Endodermal cell (in vitro differentiated cells): ENCODE measurements around the gene SLCO4C1. TPM values are rescaled to one million over a fixed set of nuclear protein-coding genes. Genes with fewer than 3 reads are reported as not detected.

Source experiments
- DNase-seq: peaks from one replicate; pipeline ENCODE4 v3.0.0-alpha.2; 2017
- H3K27ac ChIP-seq: 2 replicates; pipeline ENCODE4 v1.5.1; 2013; ENCODE audit warnings: mild to moderate bottlenecking, low read depth, low read length, moderate library complexity
- H3K27me3 ChIP-seq: 2 replicates; pipeline ENCODE4 v1.6.1; 2013; ENCODE audit warnings: mild to moderate bottlenecking, low read length, moderate library complexity; ENCODE audit not compliant: insufficient read depth, control insufficient read depth, poor library complexity, severe bottlenecking
- H3K36me3 ChIP-seq: 2 replicates; pipeline ENCODE4 v1.7.0; 2013; ENCODE audit warnings: mild to moderate bottlenecking, low read length, moderate library complexity; ENCODE audit not compliant: control insufficient read depth, insufficient read depth
- H3K4me1 ChIP-seq: one replicate; pipeline ENCODE4 v1.7.0; 2013; ENCODE audit warnings: low read length; ENCODE audit not compliant: control insufficient read depth, insufficient read depth
- H3K4me3 ChIP-seq: 2 replicates; pipeline ENCODE4 v1.5.1; 2013; ENCODE audit warnings: mild to moderate bottlenecking, low read length, moderate library complexity
- H3K9ac ChIP-seq: 2 replicates; pipeline ENCODE4 v1.6.1; 2013; ENCODE audit warnings: mild to moderate bottlenecking, low read length, moderate library complexity; ENCODE audit not compliant: poor library complexity, severe bottlenecking; ENCODE audit errors: extremely low read depth
- H3K9me3 ChIP-seq: 2 replicates; pipeline ENCODE4 v1.6.1; 2013; ENCODE audit warnings: mild to moderate bottlenecking, low read length, moderate library complexity; ENCODE audit not compliant: control insufficient read depth
- H3K27ac Mint-ChIP-seq: 2 replicates; pipeline ENCODE4 v1.8.0; 2020; ENCODE audit warnings: mixed read lengths
- H3K27me3 Mint-ChIP-seq: 2 replicates; pipeline ENCODE4 v1.8.0; 2021; ENCODE audit warnings: mild to moderate bottlenecking, mixed read lengths; ENCODE audit not compliant: insufficient read depth
- H3K36me3 Mint-ChIP-seq: 2 replicates; pipeline ENCODE4 v1.8.0; 2020; ENCODE audit warnings: low read depth, mixed read lengths
- H3K4me1 Mint-ChIP-seq: 2 replicates; pipeline ENCODE4 v1.8.0; 2020; ENCODE audit warnings: mixed read lengths
- H3K4me3 Mint-ChIP-seq: 2 replicates; pipeline ENCODE4 v1.8.0; 2020; ENCODE audit warnings: mild to moderate bottlenecking, moderate library complexity, mixed read lengths
- H3K9me3 Mint-ChIP-seq: 2 replicates; pipeline ENCODE4 v1.8.0; 2020; ENCODE audit warnings: mild to moderate bottlenecking, mixed read lengths
- CTCF ChIP-seq: fragments of 200-600 bp; sonication (generic); conservative IDR thresholded peaks from 2 replicates; pipeline ENCODE4 v1.5.0; 2021; ENCODE audit warnings: antibody characterized with exemption, mild to moderate bottlenecking
- WGBS, 2 experiments: methylation state at CpG; one replicate each; pipeline versions ENCODE4 v1.1.5 to v1.1.7; 2013; ENCODE audit warnings: missing lambda C conversion rate in 2 of 2, mixed read lengths in 1 of 2; ENCODE audit not compliant: insufficient coverage in 1 of 2, insufficient read length in 1 of 2; 5-methylcytosine and 5-hydroxymethylcytosine counted together
- total RNA-seq, 2 donors: library from RNA; stranded (reverse); fragmentation: NEBNext Ultra II Directional in 1 of 2; extraction: Animal tissue kit (Norgen Biotek cat#: 25700) in 1 of 2; gene quantifications; 2 replicates in 1 of 2; 3 replicates in 1 of 2; pipeline ENCODE4 v1.2.1, GENCODE V29; 2021

SLCO4C1 gene
- total RNA-seq, 2 donors from 2014 or later, result 1.9 to 3.6 TPM

- no peak for TF ChIP-seq CTCF
- Histone ChIP-seq H3K27me3 (no peaks in the 10 kb centered on the region), H3K27ac (no peak overlapping the region), H3K4me1 (no peaks in the 10 kb centered on the region), H3K9me3 (no peaks in the 10 kb centered on the region), H3K9ac (no peak overlapping the region), H3K4me3 (no peak overlapping the region), H3K36me3 (no peaks in the 10 kb centered on the region)
- Mint-ChIP-seq H3K27ac (no peak overlapping the region), H3K4me3 (no peak overlapping the region), H3K27me3 (no peaks in the 10 kb centered on the region), H3K4me1 (no peaks in the 10 kb centered on the region), H3K36me3 (no peaks in the 10 kb centered on the region), H3K9me3 (no peaks in the 10 kb centered on the region)
- WGBS, 2 experiments, result 90 to 94% methylated on average over 6 to 7 of the region's 7 CpGs
- no peak for DNase-seq
Observed at GRCh38 chr5:102231693-102232619, 64.1 kb downstream of the SLCO4C1 start.

- no peaks in the 10 kb centered on the region for H3K4me1 Mint-ChIP-seq
- H3K4me3 Mint-ChIP-seq, result no peak overlapping the region
- no peak overlapping the region for H3K9ac ChIP-seq
- H3K9me3 Mint-ChIP-seq, result no peaks in the 10 kb centered on the region
- H3K27me3 Mint-ChIP-seq, result no peaks in the 10 kb centered on the region
- no peak for TF ChIP-seq CTCF
- 86 to 88% methylated on average over 1 of the region's 1 CpG for WGBS, 2 experiments
- H3K36me3 Mint-ChIP-seq, result no peaks in the 10 kb centered on the region
- H3K36me3 ChIP-seq, result no peaks in the 10 kb centered on the region
- no peaks in the 10 kb centered on the region for H3K9me3 ChIP-seq
- no peak for DNase-seq
- no peak overlapping the region for H3K27ac ChIP-seq
- no peaks in the 10 kb centered on the region for H3K4me1 ChIP-seq
- H3K4me3 ChIP-seq, result no peak overlapping the region
- H3K27ac Mint-ChIP-seq, result no peak overlapping the region
- H3K27me3 ChIP-seq, result no peaks in the 10 kb centered on the region
Observed at GRCh38 chr5:102229685-102230084, 66.4 kb downstream of the SLCO4C1 start.

- no peak for TF ChIP-seq CTCF
- Histone ChIP-seq H3K27ac (no peak overlapping the region), H3K27me3 (no peaks in the 10 kb centered on the region), H3K4me3 (no peak overlapping the region), H3K4me1 (no peaks in the 10 kb centered on the region), H3K9ac (no peak overlapping the region), H3K36me3 (no peaks in the 10 kb centered on the region), H3K9me3 (peaks cover 13% of the 10 kb centered on the region)
- no peak for DNase-seq
- H3K9me3 Mint-ChIP-seq, result peaks cover 11% of the 10 kb centered on the region
- H3K36me3 Mint-ChIP-seq, result no peaks in the 10 kb centered on the region
- H3K4me3 Mint-ChIP-seq, result no peak overlapping the region
- H3K4me1 Mint-ChIP-seq, result no peaks in the 10 kb centered on the region
- H3K27me3 Mint-ChIP-seq, result no peaks in the 10 kb centered on the region
- H3K27ac Mint-ChIP-seq, result no peak overlapping the region
- 92 to 100% methylated on average over 1 of the region's 1 CpG for WGBS, 2 experiments
Observed at GRCh38 chr5:102226321-102226720, 69.8 kb downstream of the SLCO4C1 start.
